NB4 (cell line): ENCODE results near the gene A1BG.

Source experiments
- DNase-seq: peaks from one replicate; pipeline ENCODE4 v3.0.0; 2010; ENCODE audit warnings: low read depth
- H3K4me3 ChIP-seq: one replicate; pipeline ENCODE4 v1.5.1; 2011; ENCODE audit warnings: mild to moderate bottlenecking, low read depth, low read length, moderate library complexity
- CTCF ChIP-seq: IDR thresholded peaks from one replicate; pipeline ENCODE4 v1.5.1; 2012; ENCODE audit warnings: low read depth, low read length
- MYC ChIP-seq: IDR thresholded peaks from 2 replicates; pipeline ENCODE4 v1.6.1; 2011; ENCODE audit warnings: low read depth, low read length
- POLR2A ChIP-seq: IDR thresholded peaks from 2 replicates; pipeline ENCODE4 v1.6.1; 2011; ENCODE audit warnings: mild to moderate bottlenecking; ENCODE audit not compliant: insufficient read length; ENCODE audit errors: extremely low read depth
- TF ChIP-seq, protein P1 (sequence below): IDR thresholded peaks from 2 replicates; pipeline ENCODE4 v1.6.1; 2011; ENCODE audit warnings: low read depth, low read length

Gene A1BG

DNA sequence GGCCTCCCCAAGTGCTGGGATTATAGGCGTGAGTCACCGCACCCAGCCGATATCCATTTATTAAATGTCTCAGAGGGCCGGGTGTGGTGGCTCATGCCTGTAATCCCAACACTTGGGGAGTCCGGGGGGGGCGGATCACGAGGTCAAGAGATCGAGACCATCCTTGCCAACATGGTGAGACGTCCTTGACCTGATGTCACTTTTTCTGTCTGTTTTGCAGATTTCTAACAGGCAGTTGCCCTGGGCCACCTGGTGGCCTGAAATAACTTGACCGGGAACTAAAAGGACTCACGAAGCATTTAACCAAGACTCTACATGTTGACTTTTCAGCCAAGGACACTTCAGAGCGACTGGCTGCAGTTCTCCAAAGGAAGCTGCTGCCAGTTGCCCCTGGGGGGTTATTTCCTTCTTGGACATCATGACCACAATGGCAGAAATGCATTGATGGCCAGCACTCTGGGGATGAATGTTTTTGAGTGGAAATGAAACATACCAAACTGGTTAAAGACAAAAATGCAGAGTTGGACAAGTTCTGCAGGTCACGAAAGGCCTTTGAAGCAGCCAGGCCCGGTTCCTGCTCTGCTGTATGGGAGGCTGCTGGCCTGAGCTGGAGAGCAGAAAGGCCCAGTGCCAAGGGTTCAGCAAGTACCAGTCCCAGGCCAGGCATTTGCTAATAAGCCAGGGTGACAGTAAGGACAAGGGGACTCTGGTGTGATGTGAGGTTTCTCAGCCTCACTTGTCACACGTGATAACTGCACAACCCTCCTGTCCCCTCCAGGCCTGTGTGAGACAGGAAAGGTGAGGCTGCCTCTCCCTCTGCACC, 19.2 kb upstream of the A1BG start:
- H3K4me3 ChIP-seq = no peak overlapping the region
- no peak for TF ChIP-seq CTCF
- TF ChIP-seq MYC = no peak
- no peak for TF ChIP-seq POLR2A
- TF ChIP-seq, protein P1, sequence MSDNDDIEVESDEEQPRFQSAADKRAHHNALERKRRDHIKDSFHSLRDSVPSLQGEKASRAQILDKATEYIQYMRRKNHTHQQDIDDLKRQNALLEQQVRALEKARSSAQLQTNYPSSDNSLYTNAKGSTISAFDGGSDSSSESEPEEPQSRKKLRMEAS = no peak
- no peak for DNase-seq

DNA sequence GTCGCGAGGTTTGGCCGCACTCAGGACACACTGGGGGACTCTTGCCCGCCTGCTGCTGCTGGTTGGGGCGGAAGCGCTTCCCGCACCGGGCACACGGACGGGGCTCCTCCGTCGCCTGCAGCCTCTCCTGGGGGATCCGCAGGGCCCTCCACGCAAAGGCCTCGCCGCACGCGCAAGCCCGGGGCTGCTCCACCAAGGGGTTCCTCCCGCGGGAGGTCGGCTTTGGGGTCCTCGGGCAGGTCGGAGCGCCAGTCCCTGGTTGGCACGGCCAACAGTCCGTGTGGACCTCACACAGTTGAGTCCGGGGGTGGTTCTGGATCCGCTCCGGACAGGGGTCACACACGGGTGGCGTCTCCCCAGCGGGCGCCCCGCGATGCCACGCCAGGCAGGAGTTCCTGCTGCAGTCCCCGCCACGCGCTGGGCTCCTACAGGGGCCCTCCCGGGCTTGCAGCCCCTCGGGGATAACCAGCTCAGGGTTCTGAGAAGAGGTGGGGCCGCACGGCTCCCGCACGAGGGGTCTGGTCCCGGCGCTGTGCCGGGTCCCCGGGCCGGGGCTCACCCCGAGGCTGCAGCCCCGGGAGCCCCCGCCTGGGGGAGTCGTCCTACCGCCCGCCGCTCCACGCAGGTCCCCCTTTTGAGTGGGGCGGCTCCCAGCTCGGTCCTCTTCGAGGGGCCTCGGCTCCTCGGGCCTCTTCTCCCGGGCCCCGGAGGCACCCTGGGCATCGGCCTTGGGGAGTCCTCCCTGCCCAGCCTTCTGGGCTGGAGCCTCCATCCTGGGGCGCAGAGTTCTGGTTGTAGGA, 15.5 kb upstream of the A1BG start:
- H3K4me3 ChIP-seq = no peak overlapping the region
- TF ChIP-seq CTCF = no peak
- no peak for TF ChIP-seq POLR2A
- TF ChIP-seq, protein P1 = no peak
- TF ChIP-seq MYC = no peak
- DNase-seq = no peak

- no peak for DNase-seq
- TF ChIP-seq MYC (no peak), CTCF (no peak), POLR2A (no peak)
- TF ChIP-seq, protein P1 = no peak
Observed at GRCh38 chr19:58367698-58368454, 14.6 kb upstream of the A1BG start.

GRCh38 chr19:58366585-58367430, 13.5 kb upstream of the A1BG start:
- peak; percentile 37 for DNase-seq
- no peak overlapping the region for H3K4me3 ChIP-seq
- TF ChIP-seq CTCF (peak; percentile 13), MYC (no peak)

More at GRCh38 chr19:58367698-58368454, 14.6 kb upstream of the A1BG start:
- H3K4me3 ChIP-seq = no peak overlapping the region

GRCh38 chr19:58364146-58364545, 10.9 kb upstream of the A1BG start:
- TF ChIP-seq MYC (no peak), POLR2A (no peak), CTCF (no peak)
- TF ChIP-seq, protein P1 = no peak; the same call in 1 of the 2 replicates
- H3K4me3 ChIP-seq = no peak overlapping the region
- DNase-seq = peak; percentile 89
